HG03432 (cell line): Measurements from ENCODE around the gene SPINK8.
"Not testable (repeated sequence)": the region's sequence is repeated elsewhere in the genome, so short reads cannot be mapped to it uniquely, and the experiment has no call there.

Experiments
- ATAC-seq: cut with Tn5 transposase; IDR thresholded peaks from one replicate; pipeline ENCODE4 v1.9.1; 2021; ENCODE audit warnings: mild to moderate bottlenecking, moderate library complexity; ENCODE audit not compliant: unreplicated experiment

SPINK8 gene

GRCh38 chr3:48280881-48281280, 52.6 kb downstream of the SPINK8 start:
- ATAC-seq: no peak

DNA sequence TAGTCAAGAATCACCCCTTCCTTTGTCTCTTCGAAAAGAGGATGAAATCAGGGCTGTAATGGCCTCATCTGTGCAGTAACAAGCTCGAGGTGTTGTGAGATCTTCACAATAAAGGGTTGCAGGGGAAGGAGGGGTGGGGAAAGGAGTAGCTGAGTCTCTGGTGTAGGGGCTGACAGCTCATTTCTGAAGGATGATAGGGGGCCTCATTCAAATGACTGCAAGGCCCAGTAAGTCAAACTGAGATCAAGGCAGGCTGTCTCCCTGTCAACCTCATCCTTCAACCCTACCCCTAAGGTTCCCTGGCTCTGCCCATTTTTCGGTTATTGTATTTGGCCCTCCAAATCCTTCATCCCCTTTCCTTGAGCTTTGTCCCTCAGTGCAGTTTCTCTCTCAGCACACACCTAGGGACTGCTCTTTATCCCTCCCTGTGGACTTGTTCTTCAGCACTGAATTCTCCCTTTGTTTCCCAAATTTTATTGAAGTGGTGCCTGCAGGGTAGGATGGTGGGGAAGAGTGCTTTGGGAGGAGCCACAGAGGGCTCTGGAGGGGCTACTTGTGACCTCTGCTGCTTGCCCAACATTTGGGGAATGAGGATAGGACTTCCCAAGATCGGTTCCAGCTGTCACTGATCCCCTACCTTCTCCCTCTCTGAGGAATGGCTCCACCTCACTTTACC, 54.4 kb downstream of the SPINK8 start:
- ATAC-seq: no peak

DNA sequence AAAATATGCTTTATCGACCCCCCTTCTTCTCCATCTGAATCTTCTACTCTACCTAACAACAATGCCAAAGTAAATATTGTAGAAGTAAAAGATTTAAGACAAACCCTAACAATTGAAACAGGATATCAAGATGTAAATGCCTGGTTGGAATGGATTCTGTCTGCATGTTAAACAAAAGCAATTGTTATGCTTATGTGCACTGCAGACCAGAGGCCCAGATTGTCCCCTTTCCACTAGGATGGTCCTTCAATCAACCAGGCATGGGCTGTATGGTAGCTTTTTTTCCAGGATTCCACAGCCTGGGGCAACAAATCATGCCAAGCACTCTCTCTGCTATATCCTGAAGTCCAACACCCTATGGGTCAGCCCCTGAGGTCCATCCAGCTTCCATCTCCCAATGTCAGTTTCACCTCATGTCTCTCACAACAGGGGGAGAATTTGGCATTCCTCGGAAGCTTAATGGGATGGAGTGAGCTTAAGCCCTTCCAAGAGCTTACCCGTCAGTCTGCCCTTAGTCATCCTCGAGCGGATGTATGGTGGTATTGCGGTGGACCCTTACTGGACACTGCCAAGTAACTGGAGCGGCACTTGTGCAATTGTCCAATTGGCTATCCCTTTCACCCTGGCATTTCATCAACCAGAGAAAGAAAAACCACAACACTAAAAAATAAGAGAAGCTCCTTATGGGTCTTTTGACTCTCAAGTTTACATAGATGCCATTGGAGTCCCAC, 56.4 kb downstream of the SPINK8 start:
- ATAC-seq: no peak

DNA sequence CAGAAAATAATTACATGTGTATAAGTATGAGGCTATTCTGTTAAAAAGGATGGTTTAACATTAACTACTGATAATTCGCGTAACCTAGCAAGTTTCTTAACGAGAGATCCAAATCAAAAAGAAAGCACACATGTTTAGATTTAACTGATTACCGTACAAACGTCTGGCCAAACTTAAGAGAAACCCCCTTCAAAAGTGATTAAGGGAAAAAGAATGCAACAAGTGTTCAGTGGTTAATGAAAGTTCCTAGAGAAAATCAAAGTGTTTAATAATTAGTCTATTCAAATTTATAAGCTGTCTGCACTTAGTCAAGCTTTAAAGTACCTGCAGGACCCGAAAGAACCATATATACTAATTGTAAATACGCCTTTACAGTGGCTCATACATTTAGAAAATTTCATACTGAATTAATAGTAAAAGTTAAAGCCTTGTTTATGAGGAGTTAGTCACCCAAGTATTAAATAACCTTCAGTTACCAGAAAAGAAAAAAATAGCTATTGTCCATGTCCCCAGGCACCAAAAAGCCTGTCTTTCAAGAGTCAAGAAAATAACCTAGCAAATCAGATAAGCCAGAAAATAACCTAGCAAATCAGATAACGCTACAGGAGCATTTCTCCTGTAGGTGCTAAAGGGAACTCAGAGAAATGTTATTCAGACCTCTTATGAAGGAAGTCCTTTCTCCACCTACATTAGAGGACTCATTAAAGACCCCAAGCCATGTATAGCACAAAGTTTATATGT, 58.0 kb downstream of the SPINK8 start:
- no peak for ATAC-seq

GRCh38 chr3:48274452-48274851, 59.0 kb downstream of the SPINK8 start:
- ATAC-seq: no peak

- ATAC-seq: no peak
Observed at GRCh38 chr3:48273594-48274211, 59.8 kb downstream of the SPINK8 start.

GRCh38 chr3:48271763-48272498, 61.5 kb downstream of the SPINK8 start:
- no peak for ATAC-seq

DNA sequence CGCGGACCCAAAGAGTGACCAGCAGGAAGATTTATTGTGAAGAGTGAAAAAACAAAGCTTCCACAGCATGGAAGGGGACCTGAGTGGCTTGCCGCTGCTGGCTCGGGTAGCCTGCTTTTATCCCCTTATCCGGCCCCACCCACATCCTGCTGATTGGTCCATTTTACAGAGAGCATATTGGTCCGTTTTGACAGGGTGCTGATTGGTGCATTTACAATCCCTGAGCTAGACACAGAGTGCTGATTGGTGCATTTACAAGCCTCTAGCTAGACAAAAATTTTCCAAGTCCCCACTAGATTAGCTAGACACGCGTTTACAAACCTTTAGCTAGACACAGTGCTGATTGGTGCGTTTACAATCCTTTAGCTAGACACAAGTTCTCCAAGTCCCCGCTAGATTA, 62.2 kb downstream of the SPINK8 start:
- ATAC-seq: not testable (repeated sequence)

DNA sequence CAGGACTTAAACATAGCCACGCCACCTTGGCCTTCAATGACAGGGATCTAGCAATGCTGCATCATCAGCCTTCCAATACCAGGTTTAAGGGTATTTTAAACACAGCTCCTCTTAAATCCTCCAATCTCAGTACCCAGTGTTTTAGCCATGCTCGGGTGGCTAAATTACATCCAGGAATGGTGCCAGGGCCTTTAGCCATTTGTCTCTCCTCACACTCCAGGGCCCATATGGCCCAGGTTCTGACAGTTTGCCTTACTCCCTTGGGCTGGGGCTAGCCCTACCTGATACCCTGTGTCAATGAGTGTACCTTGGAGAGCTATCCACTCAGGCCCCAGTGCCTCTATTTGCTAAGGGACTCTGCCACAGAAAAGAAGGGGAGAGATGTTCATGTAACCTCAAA, 63.2 kb downstream of the SPINK8 start:
- ATAC-seq: no peak

GRCh38 chr3:48269592-48269991, 63.9 kb downstream of the SPINK8 start:
- no peak for ATAC-seq

- no peak for ATAC-seq
Observed at GRCh38 chr3:48268936-48269561, 64.4 kb downstream of the SPINK8 start.

GRCh38 chr3:48268381-48268935, 65.0 kb downstream of the SPINK8 start:
- ATAC-seq: no peak

DNA sequence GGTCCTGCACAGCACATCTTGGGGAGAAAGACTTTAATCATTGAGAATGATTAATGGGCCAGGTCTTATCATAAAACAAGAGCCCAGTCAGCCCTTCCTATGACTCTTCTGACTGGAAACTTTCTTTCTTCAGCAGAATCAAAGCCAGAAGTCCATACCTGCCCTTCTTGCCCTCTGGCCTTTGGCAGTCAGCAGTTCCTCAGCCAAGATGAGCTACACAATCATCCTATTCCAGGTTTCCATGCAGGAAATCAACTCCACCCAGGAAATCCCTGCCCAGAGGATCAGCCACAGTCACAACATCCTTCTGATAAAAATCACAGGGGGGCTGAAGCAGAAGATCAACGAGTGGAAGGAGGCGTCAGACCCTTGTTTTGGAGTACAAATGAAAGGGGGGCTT, 65.7 kb downstream of the SPINK8 start:
- ATAC-seq: no peak

- no peak for ATAC-seq
Observed at GRCh38 chr3:48258530-48258929, 74.9 kb downstream of the SPINK8 start.
